WTC11 (cell line): ENCODE measurements around the gene CAMK2B. TPM values are rescaled to one million over a fixed set of nuclear protein-coding genes. Genes with fewer than 3 reads are reported as not detected.

ENCODE experiments used
- ATAC-seq: fragments of 200-7000 bp; cut with Tn5 transposase; 2 replicates; pipeline ENCODE4 v1.10.0; 2021; ENCODE audit warnings: mild to moderate bottlenecking, moderate library complexity
- CTCF ChIA-PET: fragments of 300-600 bp; sonication (Branson Sonifier 250); formaldehyde crosslinking; loops from one replicate; lab custom pipeline; 2021; ENCODE audit warnings: antibody characterized with exemption; lab: Charles Lee
- POLR2A ChIA-PET: fragments of 350-600 bp; sonication (Branson Sonifier 250); formaldehyde crosslinking; loops from one replicate; lab custom pipeline; 2021; ENCODE audit warnings: antibody characterized with exemption; lab: Charles Lee
- DNase-seq: peaks from one replicate; pipeline ENCODE4 v3.0.0; 2021; ENCODE audit warnings: low spot score
- H3K27ac Mint-ChIP-seq: 2 replicates; pipeline ENCODE4 v1.8.0; 2021; ENCODE audit warnings: mixed read lengths
- H3K27me3 Mint-ChIP-seq: 2 replicates; pipeline ENCODE4 v1.8.0; 2021; ENCODE audit warnings: low read depth, mild to moderate bottlenecking, moderate library complexity, mixed read lengths
- H3K36me3 Mint-ChIP-seq: 2 replicates; pipeline ENCODE4 v1.8.0; 2021; ENCODE audit warnings: mixed read lengths
- H3K4me1 Mint-ChIP-seq: 2 replicates; pipeline ENCODE4 v1.8.0; 2022; ENCODE audit warnings: mixed read lengths
- H3K4me3 Mint-ChIP-seq: 2 replicates; pipeline ENCODE4 v1.8.0; 2021; ENCODE audit warnings: mild to moderate bottlenecking, moderate library complexity, mixed read lengths
- H3K9me3 Mint-ChIP-seq: 2 replicates; pipeline ENCODE4 v1.8.0; 2021; ENCODE audit warnings: mixed read lengths
- ARID4B ChIP-seq: sonication (generic); formaldehyde crosslinking; IDR thresholded peaks from 2 replicates; pipeline ENCODE4 v1.8.0; 2023; ENCODE audit warnings: missing genetic modification reagents, mild to moderate bottlenecking, borderline replicate concordance
- ATF3 ChIP-seq: sonication (generic); formaldehyde crosslinking; conservative IDR thresholded peaks from 2 replicates; pipeline ENCODE4 v1.8.1; 2022; ENCODE audit warnings: mild to moderate bottlenecking, missing genetic modification reagents
- CREM ChIP-seq: sonication (generic); formaldehyde crosslinking; IDR thresholded peaks from 2 replicates; pipeline ENCODE4 v1.8.1; 2022; ENCODE audit warnings: mild to moderate bottlenecking, missing genetic modification reagents, moderate library complexity
- EMX1 ChIP-seq: fragments of 250-450 bp; sonication (Bioruptor Pico); IDR thresholded peaks from 2 replicates; pipeline ENCODE4 v1.8.0; 2021; ENCODE audit warnings: mild to moderate bottlenecking
- GABPB1 ChIP-seq: sonication (generic); formaldehyde crosslinking; IDR thresholded peaks from 2 replicates; pipeline ENCODE4 v1.8.1; 2023; ENCODE audit warnings: mild to moderate bottlenecking, missing genetic modification reagents
- GRHL2 ChIP-seq: fragments of 250-450 bp; sonication (Bioruptor Pico); IDR thresholded peaks from 2 replicates; pipeline ENCODE4 v1.8.0; 2022; ENCODE audit warnings: mild to moderate bottlenecking, moderate library complexity; ENCODE audit not compliant: insufficient replicate concordance, severe bottlenecking
- HMGA2 ChIP-seq: fragments of 250-450 bp; sonication (Bioruptor Pico); IDR thresholded peaks from 2 replicates; pipeline ENCODE4 v1.4.0; 2021; ENCODE audit warnings: mild to moderate bottlenecking, moderate library complexity
- MYBL2 ChIP-seq: sonication (generic); formaldehyde crosslinking; IDR thresholded peaks from 2 replicates; pipeline ENCODE4 v1.8.1; 2023; ENCODE audit warnings: mild to moderate bottlenecking, moderate library complexity, missing genetic modification reagents
- OVOL2 ChIP-seq: fragments of 250-450 bp; sonication (Bioruptor Pico); IDR thresholded peaks from 2 replicates; pipeline ENCODE4 v1.9.0; 2021; ENCODE audit warnings: mild to moderate bottlenecking, borderline replicate concordance
- PREB ChIP-seq: sonication (generic); formaldehyde crosslinking; IDR thresholded peaks from 2 replicates; pipeline ENCODE4 v1.8.1; 2022; ENCODE audit warnings: mild to moderate bottlenecking, missing genetic modification reagents, moderate library complexity, borderline replicate concordance
- RELA ChIP-seq: sonication (generic); formaldehyde crosslinking; IDR thresholded peaks from 2 replicates; pipeline ENCODE4 v1.8.1; 2022; ENCODE audit warnings: missing genetic modification reagents, mild to moderate bottlenecking, borderline replicate concordance
- SMAD4 ChIP-seq: sonication (generic); formaldehyde crosslinking; IDR thresholded peaks from 2 replicates; pipeline ENCODE4 v1.8.0; 2022; ENCODE audit warnings: mild to moderate bottlenecking, missing genetic modification reagents
- TEAD4 ChIP-seq: sonication (generic); formaldehyde crosslinking; IDR thresholded peaks from 2 replicates; pipeline ENCODE4 v1.8.0; 2022; ENCODE audit warnings: mild to moderate bottlenecking, missing genetic modification reagents
- ZNF138 ChIP-seq: sonication (generic); formaldehyde crosslinking; conservative IDR thresholded peaks from 2 replicates; pipeline ENCODE4 v1.8.1; 2022; ENCODE audit warnings: mild to moderate bottlenecking, moderate library complexity, missing genetic modification reagents
- ZNF396 ChIP-seq: fragments of 250-450 bp; sonication (Bioruptor Pico); IDR thresholded peaks from 2 replicates; pipeline ENCODE4 v1.8.0; 2021; ENCODE audit warnings: mild to moderate bottlenecking, moderate library complexity, borderline replicate concordance
- total RNA-seq: library from RNA; stranded (reverse); gene quantifications from 3 replicates; pipeline ENCODE4 v1.2.3, GENCODE V29; 2021
- TF ChIP-seq, protein P1 (sequence below): sonication (generic); formaldehyde crosslinking; IDR thresholded peaks from 2 replicates; pipeline ENCODE4 v1.8.0; 2022; ENCODE audit warnings: mild to moderate bottlenecking, missing genetic modification reagents
- TF ChIP-seq, protein P2 (sequence below): sonication (generic); formaldehyde crosslinking; IDR thresholded peaks from 2 replicates; pipeline ENCODE4 v1.8.0; 2023; ENCODE audit warnings: mild to moderate bottlenecking, missing genetic modification reagents

Gene CAMK2B
- total RNA-seq, 1 experiment from 2014 or later: 0.44 TPM

DNA sequence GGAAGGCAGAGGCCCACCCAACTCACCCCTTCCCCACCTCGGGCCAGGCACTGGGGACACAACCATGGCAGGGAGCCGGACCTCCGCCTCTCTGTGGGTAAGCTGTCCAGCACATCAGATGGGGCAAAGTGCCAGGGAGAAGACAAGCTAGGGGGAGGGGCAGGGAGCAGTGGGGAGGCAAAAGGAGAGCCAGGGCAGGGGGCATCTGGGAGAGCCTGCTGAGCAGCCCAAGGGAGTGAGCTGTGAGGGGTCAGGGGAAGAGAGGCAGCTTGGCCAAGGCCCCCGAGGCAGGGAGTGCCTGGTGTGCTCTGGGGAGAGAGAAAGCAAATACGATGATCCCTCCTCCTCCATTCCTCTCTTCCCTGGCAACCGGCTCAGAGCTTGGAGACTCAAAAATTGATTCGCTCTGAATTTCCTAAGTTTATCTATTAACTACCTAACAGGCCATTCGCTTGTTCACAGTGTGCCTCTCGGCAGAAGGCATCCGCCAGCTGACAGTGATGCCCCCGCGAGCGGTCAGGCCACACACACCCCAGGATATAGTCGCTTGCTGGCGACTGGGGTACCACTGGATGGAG lies 4.5 kb downstream of the CAMK2B start (continued):
- TF ChIP-seq ARID4B (CRISPR knock-in tag) (no peak), SMAD4 (CRISPR knock-in tag) (no peak), EMX1 (CRISPR knock-in tag) (no peak), MYBL2 (no peak)

DNA sequence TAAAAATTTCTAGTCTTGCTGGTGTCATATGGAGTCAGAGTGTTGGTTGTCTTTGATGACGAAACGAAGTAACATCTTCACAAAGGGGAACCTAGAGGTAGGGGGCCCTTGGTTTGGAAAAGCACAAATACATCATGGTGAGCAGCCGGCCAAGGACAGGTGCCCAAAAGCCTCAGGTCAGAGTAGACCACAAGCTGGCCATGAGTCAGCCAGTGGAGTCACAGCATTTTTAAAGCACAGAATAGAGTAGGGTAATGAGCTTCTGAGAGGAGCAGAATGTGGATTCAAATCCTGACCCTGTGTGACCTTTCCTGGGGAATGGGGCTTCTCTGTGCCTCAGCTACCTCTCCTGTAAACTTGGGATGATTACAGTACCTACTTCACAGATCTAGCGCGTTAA lies 5.3 kb downstream of the CAMK2B start:
- peaks cover 31% of the 10 kb centered on the region for H3K27me3 Mint-ChIP-seq
- ChIA-PET CTCF (interaction anchor here (1.0 to 1.8 kb wide), 5 partner anchors 11 to 248 kb away, joined by 3 to 5 read pairs (median 3); no protein-coding TSS in a partner anchor), POLR2A (no interaction called here)
- ATAC-seq (no peak), DNase-seq (no peak)
- H3K4me3 Mint-ChIP-seq: no peak overlapping the region
- TF ChIP-seq, protein P1, sequence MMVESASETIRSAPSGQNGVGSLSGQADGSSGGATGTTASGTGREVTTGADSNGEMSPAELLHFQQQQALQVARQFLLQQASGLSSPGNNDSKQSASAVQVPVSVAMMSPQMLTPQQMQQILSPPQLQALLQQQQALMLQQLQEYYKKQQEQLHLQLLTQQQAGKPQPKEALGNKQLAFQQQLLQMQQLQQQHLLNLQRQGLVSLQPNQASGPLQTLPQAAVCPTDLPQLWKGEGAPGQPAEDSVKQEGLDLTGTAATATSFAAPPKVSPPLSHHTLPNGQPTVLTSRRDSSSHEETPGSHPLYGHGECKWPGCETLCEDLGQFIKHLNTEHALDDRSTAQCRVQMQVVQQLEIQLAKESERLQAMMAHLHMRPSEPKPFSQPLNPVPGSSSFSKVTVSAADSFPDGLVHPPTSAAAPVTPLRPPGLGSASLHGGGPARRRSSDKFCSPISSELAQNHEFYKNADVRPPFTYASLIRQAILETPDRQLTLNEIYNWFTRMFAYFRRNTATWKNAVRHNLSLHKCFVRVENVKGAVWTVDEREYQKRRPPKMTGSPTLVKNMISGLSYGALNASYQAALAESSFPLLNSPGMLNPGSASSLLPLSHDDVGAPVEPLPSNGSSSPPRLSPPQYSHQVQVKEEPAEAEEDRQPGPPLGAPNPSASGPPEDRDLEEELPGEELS: no peak
- no peak for TF ChIP-seq TEAD4 (CRISPR knock-in tag)
- no peak for TF ChIP-seq PREB
- TF ChIP-seq CREM (CRISPR knock-in tag): no peak
- no peak for TF ChIP-seq RELA (CRISPR knock-in tag)
- no peak for TF ChIP-seq OVOL2 (CRISPR knock-in tag)
- no peak for TF ChIP-seq ATF3
- no peak for TF ChIP-seq GRHL2 (CRISPR knock-in tag)
- TF ChIP-seq, protein P2, sequence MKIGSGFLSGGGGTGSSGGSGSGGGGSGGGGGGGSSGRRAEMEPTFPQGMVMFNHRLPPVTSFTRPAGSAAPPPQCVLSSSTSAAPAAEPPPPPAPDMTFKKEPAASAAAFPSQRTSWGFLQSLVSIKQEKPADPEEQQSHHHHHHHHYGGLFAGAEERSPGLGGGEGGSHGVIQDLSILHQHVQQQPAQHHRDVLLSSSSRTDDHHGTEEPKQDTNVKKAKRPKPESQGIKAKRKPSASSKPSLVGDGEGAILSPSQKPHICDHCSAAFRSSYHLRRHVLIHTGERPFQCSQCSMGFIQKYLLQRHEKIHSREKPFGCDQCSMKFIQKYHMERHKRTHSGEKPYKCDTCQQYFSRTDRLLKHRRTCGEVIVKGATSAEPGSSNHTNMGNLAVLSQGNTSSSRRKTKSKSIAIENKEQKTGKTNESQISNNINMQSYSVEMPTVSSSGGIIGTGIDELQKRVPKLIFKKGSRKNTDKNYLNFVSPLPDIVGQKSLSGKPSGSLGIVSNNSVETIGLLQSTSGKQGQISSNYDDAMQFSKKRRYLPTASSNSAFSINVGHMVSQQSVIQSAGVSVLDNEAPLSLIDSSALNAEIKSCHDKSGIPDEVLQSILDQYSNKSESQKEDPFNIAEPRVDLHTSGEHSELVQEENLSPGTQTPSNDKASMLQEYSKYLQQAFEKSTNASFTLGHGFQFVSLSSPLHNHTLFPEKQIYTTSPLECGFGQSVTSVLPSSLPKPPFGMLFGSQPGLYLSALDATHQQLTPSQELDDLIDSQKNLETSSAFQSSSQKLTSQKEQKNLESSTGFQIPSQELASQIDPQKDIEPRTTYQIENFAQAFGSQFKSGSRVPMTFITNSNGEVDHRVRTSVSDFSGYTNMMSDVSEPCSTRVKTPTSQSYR: no peak
- TF ChIP-seq ZNF138 (CRISPR knock-in tag): no peak
- no peak for TF ChIP-seq HMGA2 (CRISPR knock-in tag)
- no peak for TF ChIP-seq ZNF396 (CRISPR knock-in tag)
- no peak for TF ChIP-seq GABPB1 (CRISPR knock-in tag)
- peaks cover 8% of the 10 kb centered on the region for H3K4me1 Mint-ChIP-seq
- no peaks in the 10 kb centered on the region for H3K9me3 Mint-ChIP-seq
- no peaks in the 10 kb centered on the region for H3K36me3 Mint-ChIP-seq
- no peak overlapping the region for H3K27ac Mint-ChIP-seq
